Left renal cortex interstitium (tissue), 4 donors: Measurements from ENCODE around the gene KPNA6. TPM values are rescaled to one million over a fixed set of nuclear protein-coding genes. Genes with fewer than 3 reads are reported as not detected.
"Not testable (repeated sequence)": the region's sequence is repeated elsewhere in the genome, so short reads cannot be mapped to it uniquely, and the experiment has no call there.

Source experiments
- DNase-seq, 4 donors: peaks; one replicate each; pipeline ENCODE4 v3.0.0-alpha.2; 2013; ENCODE audit warnings: low read depth in 4 of 4, low spot score in 2 of 4, missing footprints in 1 of 4
- polyA plus RNA-seq, 4 donors: library from polyadenylated mRNA; unstranded; fragments of 120-200 nt; gene quantifications; one replicate each; pipeline ENCODE4 v1.2.1, GENCODE V29; 2013; ENCODE audit not compliant: insufficient read length in 4 of 4

Gene KPNA6
- polyA plus RNA-seq, result 10 to 100 TPM; 27.8 to 36.3 (median 35.9) TPM

GRCh38 chr1:32107742-32108661, at the start of gene KPNA6:
Gene KPNA6 (plus strand): TSS chr1:32108056. CDS start chr1:32108131, 75 bp downstream.
- DNase-seq, result peak; percentile 87 to 95 (median 91)

DNA sequence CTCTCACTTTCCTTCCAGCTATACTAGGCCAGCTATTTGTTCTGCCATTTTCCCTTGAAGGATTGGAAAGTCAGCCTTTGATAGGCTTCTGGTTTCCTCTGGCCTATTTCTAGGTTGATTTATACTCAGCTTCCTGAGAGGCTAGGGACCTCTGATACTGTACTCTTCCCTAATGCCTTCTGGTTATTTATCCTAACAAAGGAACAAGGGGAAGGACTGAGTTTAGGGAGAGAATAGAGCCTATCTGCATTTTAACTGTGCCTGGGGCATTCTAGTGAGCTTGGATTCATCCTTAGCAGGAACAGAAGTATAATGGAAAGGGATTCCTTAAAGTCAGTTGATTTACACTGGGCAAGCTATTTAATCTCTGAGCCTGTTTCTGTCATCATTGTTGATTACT, 46.9 kb upstream of the KPNA6 start:
- DNase-seq, result no peak

DNA sequence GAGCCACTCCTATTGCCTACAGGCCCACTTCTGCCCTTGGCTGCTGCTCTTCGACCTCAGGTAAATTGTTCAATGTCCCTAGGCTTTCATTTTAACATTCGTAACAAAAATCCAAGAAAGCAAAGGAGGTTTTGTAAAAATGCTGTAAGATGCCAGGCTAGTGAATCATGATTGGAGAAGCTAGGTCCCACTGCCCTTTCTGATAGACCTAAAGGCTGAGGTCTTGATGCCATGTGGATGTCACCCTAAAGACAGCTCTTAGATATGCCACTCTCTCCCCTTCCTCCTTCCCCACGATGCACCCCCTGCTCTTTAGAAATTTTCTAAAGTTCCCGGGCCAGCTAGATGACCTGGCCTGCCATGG, 45.0 kb upstream of the KPNA6 start:
- no peak for DNase-seq

DNA sequence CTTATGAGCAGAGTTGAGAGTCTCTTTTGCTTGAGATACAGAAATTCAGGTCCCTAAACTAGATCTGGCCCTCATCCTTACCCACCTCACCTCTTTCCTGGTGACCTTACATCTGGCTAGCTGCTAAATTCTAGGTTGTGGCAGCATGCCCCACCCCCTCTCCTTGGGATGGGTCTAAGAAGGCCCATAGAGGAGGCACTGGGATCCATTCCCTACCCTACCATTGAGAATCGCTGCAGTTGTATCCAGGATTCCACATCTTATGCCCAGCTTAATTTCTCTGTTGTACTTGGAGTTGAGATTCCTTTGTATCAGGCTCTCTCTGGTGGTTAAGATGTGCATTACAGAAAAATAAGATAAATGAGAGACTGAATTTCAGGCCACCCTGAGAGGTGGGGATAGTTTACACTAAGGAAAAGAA, 44.6 kb upstream of the KPNA6 start:
- no peak for DNase-seq

DNA sequence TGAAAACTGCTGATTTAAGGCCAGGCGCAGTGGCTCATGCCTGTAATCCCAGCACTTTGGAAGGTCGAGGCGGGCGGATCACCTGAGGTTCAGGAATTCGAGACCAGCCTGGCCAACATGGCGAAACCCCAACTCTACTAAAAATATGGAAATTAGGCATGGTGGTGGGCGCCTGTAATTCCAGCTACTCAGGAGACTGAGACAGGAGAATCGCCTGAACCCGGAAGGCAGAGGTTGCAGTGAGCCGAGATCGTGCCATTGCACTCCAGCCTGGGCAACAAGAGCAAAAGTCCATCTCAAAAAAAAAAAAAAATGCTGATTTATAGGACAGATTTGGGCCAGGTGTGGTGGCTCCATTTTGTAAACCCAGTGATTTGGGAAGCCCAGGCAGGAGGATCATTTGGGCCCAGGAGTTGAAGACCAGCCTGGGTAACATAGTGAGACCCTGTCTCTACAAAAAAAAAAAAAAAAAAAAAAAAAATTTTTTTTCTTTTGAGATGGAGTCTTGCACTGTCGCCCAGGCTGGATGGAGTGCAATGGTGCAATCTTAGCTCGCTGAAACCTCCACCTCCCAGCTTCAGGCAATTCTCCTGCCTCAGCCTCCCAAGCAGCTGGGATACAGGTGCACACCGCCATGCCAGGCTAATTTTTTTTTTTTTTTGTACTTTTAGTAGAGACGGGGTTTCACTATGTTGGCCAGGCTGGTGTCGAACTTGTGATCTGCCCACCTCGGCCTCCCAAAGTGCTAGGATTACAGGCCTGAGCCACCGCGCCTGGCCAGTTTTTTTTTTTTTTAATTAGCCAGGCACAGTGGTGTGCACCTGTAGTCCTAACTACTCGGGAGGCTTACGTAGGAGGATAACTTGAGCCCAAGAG, 42.0 kb upstream of the KPNA6 start:
- DNase-seq, result not testable (repeated sequence)

GRCh38 chr1:32066489-32066873, 41.4 kb upstream of the KPNA6 start:
- no peak for DNase-seq

DNA sequence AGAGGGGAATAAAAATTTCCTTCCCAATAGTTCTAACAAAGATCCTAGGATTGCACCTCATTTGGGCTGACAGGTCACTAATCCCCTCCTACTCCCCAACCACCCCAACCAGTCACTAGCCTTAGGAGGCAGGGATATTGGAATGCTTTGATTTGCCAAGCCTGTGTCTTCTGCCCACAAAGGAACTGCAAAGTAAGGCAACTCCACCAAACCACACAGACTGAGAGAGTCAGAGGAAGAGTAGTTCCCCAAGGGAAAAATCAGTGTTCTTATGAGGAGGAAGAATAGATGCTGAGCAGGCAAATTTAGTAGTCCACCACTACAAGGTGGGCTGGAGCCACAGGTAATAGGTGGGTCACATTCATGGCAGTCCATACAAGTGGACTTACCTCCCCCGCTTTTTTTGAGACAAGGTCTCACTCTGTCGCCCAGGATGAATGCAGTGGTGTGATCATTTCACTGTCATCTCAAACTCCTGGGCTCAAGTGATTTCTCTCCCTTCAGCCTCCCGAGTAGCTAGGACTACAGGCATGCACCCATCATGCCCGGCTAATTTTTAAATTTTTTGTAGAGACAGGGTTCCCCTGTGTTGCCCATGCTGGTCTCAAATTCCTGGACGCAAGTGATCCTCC, 38.8 kb upstream of the KPNA6 start:
- no peak for DNase-seq

DNA sequence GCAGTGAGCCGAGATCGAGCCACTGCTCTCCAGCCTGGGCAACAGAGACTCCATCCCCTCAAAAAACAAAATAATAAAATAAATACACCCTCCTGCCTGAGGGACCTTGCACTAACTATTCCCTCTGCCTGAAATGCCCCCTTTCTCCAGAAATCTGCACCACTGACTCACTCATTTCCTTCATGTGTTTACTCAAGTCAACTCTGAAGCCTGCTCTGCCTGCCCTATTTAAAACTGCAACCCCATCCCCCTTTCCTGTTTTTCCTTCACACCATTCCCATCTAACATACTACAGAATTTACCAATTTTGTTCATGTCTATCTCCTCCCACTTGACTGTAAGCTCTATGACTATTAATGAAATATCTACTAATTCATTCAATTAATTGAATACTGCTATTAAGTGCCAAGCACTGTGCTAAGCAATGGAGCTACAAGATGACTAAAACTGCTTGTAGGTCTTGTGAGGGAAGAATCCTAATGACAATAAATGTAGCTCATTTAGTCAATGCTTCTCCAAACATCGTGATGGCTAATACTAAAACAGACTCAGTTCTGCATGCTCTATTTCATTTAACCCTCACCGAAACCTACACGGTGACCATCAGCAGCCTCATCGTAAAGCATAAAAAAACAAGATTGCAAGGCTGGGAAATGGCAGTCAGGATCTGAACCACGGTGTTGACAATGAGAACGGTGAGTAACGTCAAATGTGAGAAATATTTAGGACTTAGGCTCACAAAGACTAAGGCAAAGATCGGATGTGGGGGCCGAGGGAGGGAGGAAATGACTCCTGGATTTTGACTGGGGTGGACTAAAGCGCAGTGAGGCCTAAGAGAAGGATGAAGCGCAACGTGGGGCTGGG, 35.9 kb upstream of the KPNA6 start:
- DNase-seq, result peak in 1 of 4 donors; percentile 59

- peak; percentile 87 to 95 (median 92) for DNase-seq
Measured at GRCh38 chr1:32072622-32073298, 35.1 kb upstream of the KPNA6 start, which contains the start of gene TMEM39B. Gene TMEM39B (plus strand): TSS chr1:32072939. CDS start chr1:32073048, 109 bp downstream.

DNA sequence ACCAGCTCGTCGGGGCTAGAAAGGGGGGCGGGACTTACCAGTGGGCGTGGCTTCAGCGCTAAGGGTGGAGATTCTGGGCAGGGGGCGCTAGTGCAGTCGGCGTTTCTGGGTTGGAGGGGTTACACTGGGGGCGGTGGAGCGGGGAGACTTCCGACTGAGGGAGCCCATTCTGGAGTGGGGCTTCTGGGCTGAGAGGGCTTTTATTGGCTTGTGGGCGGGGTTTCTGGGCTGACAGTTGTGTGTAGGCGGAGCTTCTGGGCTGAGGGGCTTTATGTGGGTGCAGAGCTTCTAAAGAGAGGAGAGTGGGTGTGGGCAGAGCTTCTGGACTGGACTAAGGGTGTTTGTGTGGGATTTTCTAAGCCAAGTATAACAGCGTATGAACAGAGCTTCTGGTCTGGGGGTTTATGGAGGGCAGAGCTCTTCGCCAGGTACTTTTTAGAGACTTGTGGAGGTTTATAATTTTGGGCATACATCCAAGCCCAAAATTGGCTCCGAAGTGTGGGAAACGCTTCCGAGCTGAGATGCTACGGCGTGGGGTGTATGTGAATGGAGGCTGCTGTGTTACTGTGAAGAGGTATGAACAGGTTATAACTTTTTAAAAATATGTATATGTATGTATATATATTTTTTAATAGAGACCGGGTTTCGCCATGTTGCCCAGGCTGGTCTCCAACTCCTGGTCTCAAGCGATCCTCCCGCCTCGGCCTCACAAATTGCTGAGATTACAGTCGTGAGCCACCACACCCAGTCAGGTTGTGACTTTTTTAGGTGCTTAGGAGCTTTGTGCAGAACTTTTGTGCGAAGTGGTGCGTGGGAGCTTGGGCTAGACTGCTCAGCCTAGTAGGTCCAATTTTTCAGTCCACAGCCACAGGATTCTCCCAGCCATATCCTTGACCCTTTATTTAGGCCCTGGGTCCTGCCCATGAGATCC, 34.3 kb upstream of the KPNA6 start:
- DNase-seq, result peak in 1 of 4 donors; percentile 90

- no peak for DNase-seq
Measured at GRCh38 chr1:32074841-32075240, 33.0 kb upstream of the KPNA6 start.

DNA sequence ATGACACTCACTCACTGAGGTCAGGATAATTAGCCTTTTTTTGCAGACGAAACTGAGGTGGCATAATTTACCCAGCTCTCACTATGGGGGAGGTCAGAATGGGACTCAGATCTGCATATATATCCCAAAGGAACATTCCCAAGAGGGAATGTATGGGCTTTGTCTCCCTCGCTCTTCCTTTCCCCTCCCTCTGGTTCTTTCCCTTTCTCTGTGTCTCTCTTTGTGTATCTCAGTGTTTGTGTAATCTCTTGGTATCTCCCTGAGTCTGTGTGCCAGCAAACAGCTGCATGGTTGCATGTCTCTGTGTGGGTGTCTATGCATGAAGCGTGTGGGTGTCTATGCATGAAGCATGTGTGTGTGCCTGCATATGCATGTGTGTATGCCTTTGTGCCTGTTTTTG, 30.4 kb upstream of the KPNA6 start:
- DNase-seq, result no peak

DNA sequence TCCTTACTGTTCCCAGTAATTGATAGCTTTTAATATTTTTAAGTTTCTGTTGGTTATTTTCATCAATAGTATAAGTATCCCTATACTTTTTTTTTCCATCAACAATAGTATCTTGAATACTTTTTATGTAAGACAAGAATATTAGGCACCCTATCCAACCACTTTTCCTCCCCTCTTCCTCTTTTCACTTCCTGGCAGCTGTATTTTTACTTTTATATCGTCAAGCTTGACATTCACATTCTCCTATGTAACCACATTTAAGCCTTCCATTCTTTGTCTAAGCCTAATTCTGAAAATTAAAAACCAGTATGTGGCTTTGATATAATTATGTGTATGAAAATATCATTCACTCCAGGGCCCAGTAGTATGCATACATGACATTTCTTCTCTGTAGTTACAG, 25.8 kb upstream of the KPNA6 start:
- no peak for DNase-seq

DNA sequence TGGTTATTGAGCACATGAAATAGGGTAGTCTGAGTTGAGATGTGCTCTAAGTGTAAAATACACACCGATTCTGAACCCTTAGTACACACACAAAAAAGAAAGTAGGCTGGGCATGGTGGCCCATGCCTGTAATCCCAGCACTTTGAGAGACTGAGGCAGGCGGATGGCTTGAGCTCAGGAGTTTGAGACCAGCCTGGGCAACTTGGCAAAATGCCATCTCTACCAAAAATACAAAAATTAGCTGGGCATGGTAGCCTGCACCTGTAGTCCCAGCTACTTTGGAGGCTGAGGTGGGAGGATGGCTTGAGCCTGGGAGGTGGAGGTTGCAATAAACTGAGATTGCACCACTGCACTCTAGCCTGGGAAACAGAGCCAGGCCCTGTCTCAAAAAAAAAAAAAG, 21.5 kb upstream of the KPNA6 start:
- DNase-seq, result not testable (repeated sequence)

GRCh38 chr1:32091176-32091575, 16.7 kb upstream of the KPNA6 start:
- DNase-seq, result no peak

DNA sequence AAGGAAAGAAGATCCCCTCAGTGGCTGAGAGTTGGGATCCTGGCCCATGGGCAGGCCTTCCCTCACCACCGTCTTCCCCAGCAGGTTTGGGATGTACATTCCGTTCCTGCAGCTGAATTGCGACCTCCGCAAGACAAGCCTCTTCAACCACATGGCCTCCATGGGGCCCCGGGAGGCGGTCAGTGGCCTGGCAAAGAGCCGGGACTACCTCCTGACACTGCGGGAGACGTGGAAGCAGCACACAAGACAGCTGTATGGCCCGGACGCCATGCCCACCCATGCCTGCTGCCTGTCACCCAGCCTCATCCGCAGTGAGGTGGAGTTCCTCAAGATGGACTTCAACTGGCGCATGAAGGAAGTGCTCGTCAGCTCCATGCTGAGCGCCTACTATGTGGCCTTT, 16.3 kb upstream of the KPNA6 start:
- DNase-seq, result no peak

DNA sequence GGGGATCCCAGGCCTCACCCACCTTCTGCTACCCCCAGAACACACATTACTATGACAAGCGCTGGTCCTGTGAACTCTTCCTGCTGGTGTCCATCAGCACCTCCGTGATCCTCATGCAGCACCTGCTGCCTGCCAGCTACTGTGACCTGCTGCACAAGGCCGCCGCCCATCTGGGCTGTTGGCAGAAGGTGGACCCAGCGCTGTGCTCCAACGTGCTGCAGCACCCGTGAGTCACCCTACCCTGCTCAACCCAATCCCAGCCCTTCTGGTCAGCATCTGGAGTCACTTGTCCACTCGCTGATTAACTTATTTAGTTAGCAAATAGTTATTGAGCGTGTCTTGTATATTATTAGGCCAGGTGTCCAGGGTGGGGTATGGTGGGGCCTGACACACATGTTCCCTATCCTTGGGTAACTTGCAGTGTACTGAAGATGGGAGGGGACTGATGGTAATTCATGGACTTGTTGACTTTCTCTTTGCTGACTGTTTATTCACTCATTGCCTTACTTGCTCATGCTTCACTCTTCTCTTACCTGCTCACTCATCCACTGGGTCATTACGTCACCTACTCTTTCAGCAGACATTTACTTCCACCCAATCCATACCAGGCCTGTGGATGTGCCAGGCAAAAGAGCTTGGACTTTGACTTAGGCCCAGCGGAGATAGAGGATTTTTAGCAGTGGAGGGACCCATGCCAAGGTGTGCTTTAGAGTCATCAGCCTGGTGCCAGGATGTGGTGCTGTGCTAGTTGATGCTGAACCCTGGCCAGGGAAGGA, 12.9 kb upstream of the KPNA6 start:
- DNase-seq, result no peak
